Muscle of leg (tissue), 11 donors: ENCODE data around the gene CRISPLD2. TPM values are rescaled to one million over a fixed set of nuclear protein-coding genes. Genes with fewer than 3 reads are reported as not detected.
A peak's percentile ranks its signal among the peaks of the same experiment; 100 is the strongest.
"Not testable (repeated sequence)": the region's sequence is repeated elsewhere in the genome, so short reads cannot be mapped to it uniquely, and the experiment has no call there.

Experiments used
- DNase-seq: peaks from one replicate; pipeline ENCODE4 v3.0.0; 2013
- H3K27ac ChIP-seq: one replicate; pipeline ENCODE4 v1.5.1; 2013; ENCODE audit warnings: mild to moderate bottlenecking, low read length, control low read depth
- H3K27me3 ChIP-seq: one replicate; pipeline ENCODE4 v1.6.1; 2013; ENCODE audit warnings: low read length; ENCODE audit not compliant: control insufficient read depth, insufficient read depth
- H3K36me3 ChIP-seq: one replicate; pipeline ENCODE4 v1.6.1; 2013; ENCODE audit warnings: low read length; ENCODE audit not compliant: control insufficient read depth, insufficient read depth
- H3K4me1 ChIP-seq: one replicate; pipeline ENCODE4 v1.6.1; 2013; ENCODE audit warnings: low read length; ENCODE audit not compliant: control insufficient read depth, insufficient read depth
- H3K4me3 ChIP-seq: one replicate; pipeline ENCODE4 v1.5.1; 2013; ENCODE audit warnings: low read length, control low read depth
- H3K9me3 ChIP-seq: replicated peaks from 2 replicates; pipeline ENCODE4 v1.6.1; 2013; ENCODE audit warnings: low read depth, low read length; ENCODE audit not compliant: control insufficient read depth
- WGBS: methylation state at CpG from one replicate; pipeline ENCODE4 v1.1.5; 2013; ENCODE audit warnings: missing lambda C conversion rate; ENCODE audit not compliant: insufficient coverage; 5-methylcytosine and 5-hydroxymethylcytosine counted together
- polyA plus RNA-seq, 8 donors: library from polyadenylated mRNA; unstranded; fragments of 120-200 nt; gene quantifications; one replicate each; pipeline versions ENCODE4 v1.2.1 to v1.2.3, GENCODE V29; 2013; ENCODE audit warnings: inconsistent platforms in 1 of 8, low replicate concordance in 1 of 8; ENCODE audit not compliant: insufficient read length in 8 of 8, insufficient read depth in 1 of 8
- total RNA-seq: library from RNA; stranded (reverse); fragments of 120-200 nt; gene quantifications from one replicate; pipeline ENCODE4 v1.2.4, GENCODE V29; 2013

Gene CRISPLD2
- total and polyA plus RNA-seq, 9 donors: 5.2 to 10.4 (median 6.4) TPM

GRCh38 chr16:84855435-84856202, 35.8 kb downstream of the CRISPLD2 start:
- H3K4me3 ChIP-seq: not testable (repeated sequence)
- WGBS: 74% methylated on average over 2 of the region's 4 CpGs

GRCh38 chr16:84856203-84856581, 36.4 kb downstream of the CRISPLD2 start:
- not testable (repeated sequence) for H3K27ac ChIP-seq

More at GRCh38 chr16:84855435-84856202, 35.8 kb downstream of the CRISPLD2 start:
- DNase-seq, H3K36me3 ChIP-seq, H3K27me3 ChIP-seq, H3K4me1 ChIP-seq, H3K27ac ChIP-seq: not testable (repeated sequence)
- H3K9me3 ChIP-seq: peaks cover 17% of the 10 kb centered on the region

GRCh38 chr16:84856811-84857210, 37.0 kb downstream of the CRISPLD2 start:
- not testable (repeated sequence) for H3K36me3 ChIP-seq, H3K4me3 ChIP-seq, H3K4me1 ChIP-seq, H3K27ac ChIP-seq, DNase-seq, H3K27me3 ChIP-seq
- H3K9me3 ChIP-seq: peaks cover 17% of the 10 kb centered on the region
- 98% methylated on average over 4 of the region's 5 CpGs for WGBS

More at GRCh38 chr16:84856203-84856581, 36.4 kb downstream of the CRISPLD2 start:
- not testable (repeated sequence) for H3K4me1 ChIP-seq, H3K36me3 ChIP-seq, DNase-seq, H3K4me3 ChIP-seq, H3K27me3 ChIP-seq
- H3K9me3 ChIP-seq: peaks cover 17% of the 10 kb centered on the region
- WGBS: no CpG with 5 or more reads among the region's 3 CpGs

GRCh38 chr16:84859681-84860080, 39.9 kb downstream of the CRISPLD2 start:
- Histone ChIP-seq H3K4me1 (peaks cover 14% of the 10 kb centered on the region), H3K27ac (no peak overlapping the region), H3K4me3 (no peak overlapping the region), H3K36me3 (peaks cover 6% of the 10 kb centered on the region), H3K9me3 (peaks cover 17% of the 10 kb centered on the region), H3K27me3 (peaks cover 6% of the 10 kb centered on the region)
- DNase-seq: no peak
- WGBS: no CpG with 5 or more reads among the region's 2 CpGs

- 100% methylated on average over 6 of the region's 9 CpGs for WGBS
- H3K36me3 ChIP-seq: peaks cover 6% of the 10 kb centered on the region
Observed at GRCh38 chr16:84860383-84860782, 40.6 kb downstream of the CRISPLD2 start.

GRCh38 chr16:84861671-84862070, 41.9 kb downstream of the CRISPLD2 start:
- peaks cover 17% of the 10 kb centered on the region for H3K4me1 ChIP-seq
- H3K27me3 ChIP-seq: peaks cover 8% of the 10 kb centered on the region
- 83% methylated on average over 2 of the region's 7 CpGs for WGBS
- peaks cover 6% of the 10 kb centered on the region for H3K36me3 ChIP-seq
- H3K4me3 ChIP-seq: no peak overlapping the region
- no peak for DNase-seq
- H3K27ac ChIP-seq: no peak overlapping the region
- peaks cover 17% of the 10 kb centered on the region for H3K9me3 ChIP-seq

More at GRCh38 chr16:84860383-84860782, 40.6 kb downstream of the CRISPLD2 start:
- H3K4me3 ChIP-seq: no peak overlapping the region
- no peak overlapping the region for H3K27ac ChIP-seq
- peaks cover 8% of the 10 kb centered on the region for H3K27me3 ChIP-seq
- H3K4me1 ChIP-seq: peaks cover 17% of the 10 kb centered on the region
- H3K9me3 ChIP-seq: peaks cover 17% of the 10 kb centered on the region
- no peak for DNase-seq

- no peak for DNase-seq
- Histone ChIP-seq H3K4me3 (no peak overlapping the region), H3K4me1 (peaks cover 27% of the 10 kb centered on the region), H3K27me3 (peaks cover 8% of the 10 kb centered on the region), H3K9me3 (peaks cover 17% of the 10 kb centered on the region), H3K27ac (no peak overlapping the region), H3K36me3 (peaks cover 6% of the 10 kb centered on the region)
- 89% methylated on average over 2 of the region's 8 CpGs for WGBS
Observed at GRCh38 chr16:84862804-84863480, 43.2 kb downstream of the CRISPLD2 start.

GRCh38 chr16:84863481-84863814, 43.7 kb downstream of the CRISPLD2 start:
- H3K36me3 ChIP-seq: peaks cover 6% of the 10 kb centered on the region
- no CpG with 5 or more reads among the region's 8 CpGs for WGBS
- H3K27me3 ChIP-seq: peaks cover 10% of the 10 kb centered on the region

GRCh38 chr16:84864326-84864955, 44.7 kb downstream of the CRISPLD2 start:
- peak; percentile 54 for DNase-seq
- peaks cover 5% of the 10 kb centered on the region for H3K36me3 ChIP-seq
- H3K4me3 ChIP-seq: no peak overlapping the region
- H3K9me3 ChIP-seq: peaks cover 10% of the 10 kb centered on the region
- peaks cover 39% of the 10 kb centered on the region for H3K4me1 ChIP-seq
- peaks cover 12% of the 10 kb centered on the region for H3K27me3 ChIP-seq
- 68% methylated on average over 11 of the region's 13 CpGs for WGBS
- no peak overlapping the region for H3K27ac ChIP-seq

More at GRCh38 chr16:84863481-84863814, 43.7 kb downstream of the CRISPLD2 start:
- no peak for DNase-seq
- Histone ChIP-seq H3K4me3 (no peak overlapping the region), H3K27ac (no peak overlapping the region), H3K4me1 (peaks cover 32% of the 10 kb centered on the region), H3K9me3 (peaks cover 17% of the 10 kb centered on the region)

GRCh38 chr16:84867696-84868095, 47.9 kb downstream of the CRISPLD2 start:
- Histone ChIP-seq H3K27ac (no peak overlapping the region), H3K27me3 (peaks cover 12% of the 10 kb centered on the region), H3K4me3 (no peak overlapping the region), H3K4me1 (peaks cover 42% of the 10 kb centered on the region), H3K36me3 (no peaks in the 10 kb centered on the region), H3K9me3 (no peaks in the 10 kb centered on the region)
- 50% methylated on average over 9 of the region's 9 CpGs for WGBS
- DNase-seq: no peak
